MM.1S (cell line): ENCODE data around the gene GPC5.

Experiments used
- DNase-seq: peaks from one replicate; pipeline ENCODE4 v3.0.0-alpha.2; 2015
- H2AFZ ChIP-seq: fragments of 300-600 bp; sonication (generic); 2 replicates; pipeline ENCODE4 v1.6.0; 2016; ENCODE audit warnings: antibody characterized with exemption, low read length
- H3F3A ChIP-seq: fragments of 300-600 bp; sonication (generic); 2 replicates; pipeline ENCODE4 v1.6.1; 2016; ENCODE audit warnings: mild to moderate bottlenecking, antibody characterized with exemption, low read length, moderate library complexity, mixed read lengths; ENCODE audit not compliant: insufficient read depth
- H3K27ac ChIP-seq: fragments of 300-600 bp; sonication (generic); 2 replicates; pipeline ENCODE4 v1.5.1; 2016; ENCODE audit warnings: mild to moderate bottlenecking, low read length
- H3K27me3 ChIP-seq: fragments of 300-600 bp; sonication (generic); replicated peaks from 2 replicates; pipeline ENCODE4 v1.6.0; 2016; ENCODE audit warnings: low read length; ENCODE audit not compliant: insufficient read depth
- H3K36me3 ChIP-seq: fragments of 300-600 bp; sonication (generic); replicated peaks from 2 replicates; pipeline ENCODE4 v1.6.1; 2016; ENCODE audit warnings: mild to moderate bottlenecking, low read length, mixed read lengths; ENCODE audit not compliant: insufficient read depth
- H3K4me1 ChIP-seq: fragments of 300-600 bp; sonication (generic); 2 replicates; pipeline ENCODE4 v1.6.1; 2016; ENCODE audit warnings: low read length, mixed read lengths
- H3K4me2 ChIP-seq: fragments of 300-600 bp; sonication (generic); 2 replicates; pipeline ENCODE4 v1.6.0; 2016; ENCODE audit warnings: low read depth, low read length
- H3K4me3 ChIP-seq: fragments of 300-600 bp; sonication (generic); 2 replicates; pipeline ENCODE4 v1.5.1; 2016; ENCODE audit warnings: low read length, mixed read lengths
- H3K79me2 ChIP-seq: fragments of 300-600 bp; sonication (generic); 2 replicates; pipeline ENCODE4 v1.6.1; 2016; ENCODE audit warnings: mixed run types, low read length, mixed read lengths
- H3K9ac ChIP-seq: fragments of 300-600 bp; sonication (generic); 2 replicates; pipeline ENCODE4 v1.6.1; 2016; ENCODE audit warnings: low read length, mixed read lengths
- H3K9me2 ChIP-seq: fragments of 300-600 bp; sonication (generic); replicated peaks from 2 replicates; pipeline ENCODE4 v1.6.1; 2016; ENCODE audit warnings: mild to moderate bottlenecking, low read length, mixed read lengths; ENCODE audit not compliant: insufficient read depth
- H3K9me3 ChIP-seq: fragments of 300-600 bp; sonication (generic); replicated peaks from 2 replicates; pipeline ENCODE4 v1.6.1; 2016; ENCODE audit warnings: mild to moderate bottlenecking, low read length, mixed read lengths; ENCODE audit not compliant: insufficient read depth
- H4K20me1 ChIP-seq: fragments of 300-600 bp; sonication (generic); 2 replicates; pipeline ENCODE4 v1.6.1; 2016; ENCODE audit warnings: mild to moderate bottlenecking, low read length, moderate library complexity, mixed read lengths; ENCODE audit not compliant: insufficient read depth
- EZH2 ChIP-seq: fragments of 300-600 bp; sonication (generic); optimal IDR thresholded peaks from 2 replicates; pipeline ENCODE3; 2017; ENCODE audit warnings: low read depth, mild to moderate bottlenecking, antibody characterized with exemption, low read length, mixed read lengths
- EZH2phosphoT487 ChIP-seq: fragments of 300-600 bp; sonication (generic); IDR thresholded peaks from 2 replicates; pipeline ENCODE4 v1.6.1; 2018; ENCODE audit warnings: antibody characterized with exemption, low read length
- TF ChIP-seq, protein P1 (sequence below): fragments of 300-600 bp; sonication (generic); IDR thresholded peaks from 2 replicates; pipeline ENCODE4 v1.5.1; 2016; ENCODE audit warnings: antibody characterized with exemption, low read length, mixed read lengths

The GPC5 gene

DNA sequence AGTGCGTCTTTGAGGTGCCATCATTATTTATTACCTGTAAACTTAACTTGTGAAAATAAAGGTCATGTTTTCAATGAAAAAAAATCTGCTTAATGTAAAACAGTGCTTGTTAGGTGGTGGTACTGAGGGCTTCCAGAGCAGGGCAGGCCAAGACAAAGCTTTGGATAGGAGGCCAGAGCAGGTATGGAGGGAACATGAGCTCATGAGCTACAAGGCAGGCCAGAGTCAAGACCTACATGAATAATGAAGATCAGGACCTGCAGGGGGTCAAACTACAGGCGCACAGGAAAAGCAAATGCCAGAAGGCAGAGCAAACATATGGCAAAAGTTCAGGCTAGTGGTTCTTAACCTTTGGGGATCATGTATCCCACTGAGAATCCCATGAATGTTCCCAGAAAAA lies 343.5 kb downstream of the GPC5 start:
- H3K36me3 ChIP-seq: no peaks in the 10 kb centered on the region
- no peaks in the 10 kb centered on the region for H3K79me2 ChIP-seq
- H4K20me1 ChIP-seq: no peaks in the 10 kb centered on the region
- H3K27ac ChIP-seq: no peak overlapping the region
- H3F3A ChIP-seq: no peaks in the 10 kb centered on the region
- H3K4me3 ChIP-seq: no peak overlapping the region
- H2AFZ ChIP-seq: no peak overlapping the region
- H3K4me2 ChIP-seq: no peak overlapping the region
- no peaks in the 10 kb centered on the region for H3K9me3 ChIP-seq
- DNase-seq: no peak
- H3K9ac ChIP-seq: no peak overlapping the region
- no peak for TF ChIP-seq EZH2phosphoT487
- TF ChIP-seq EZH2: no peak
- TF ChIP-seq, protein P1, sequence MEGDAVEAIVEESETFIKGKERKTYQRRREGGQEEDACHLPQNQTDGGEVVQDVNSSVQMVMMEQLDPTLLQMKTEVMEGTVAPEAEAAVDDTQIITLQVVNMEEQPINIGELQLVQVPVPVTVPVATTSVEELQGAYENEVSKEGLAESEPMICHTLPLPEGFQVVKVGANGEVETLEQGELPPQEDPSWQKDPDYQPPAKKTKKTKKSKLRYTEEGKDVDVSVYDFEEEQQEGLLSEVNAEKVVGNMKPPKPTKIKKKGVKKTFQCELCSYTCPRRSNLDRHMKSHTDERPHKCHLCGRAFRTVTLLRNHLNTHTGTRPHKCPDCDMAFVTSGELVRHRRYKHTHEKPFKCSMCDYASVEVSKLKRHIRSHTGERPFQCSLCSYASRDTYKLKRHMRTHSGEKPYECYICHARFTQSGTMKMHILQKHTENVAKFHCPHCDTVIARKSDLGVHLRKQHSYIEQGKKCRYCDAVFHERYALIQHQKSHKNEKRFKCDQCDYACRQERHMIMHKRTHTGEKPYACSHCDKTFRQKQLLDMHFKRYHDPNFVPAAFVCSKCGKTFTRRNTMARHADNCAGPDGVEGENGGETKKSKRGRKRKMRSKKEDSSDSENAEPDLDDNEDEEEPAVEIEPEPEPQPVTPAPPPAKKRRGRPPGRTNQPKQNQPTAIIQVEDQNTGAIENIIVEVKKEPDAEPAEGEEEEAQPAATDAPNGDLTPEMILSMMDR: no peak
- H3K27me3 ChIP-seq: no peaks in the 10 kb centered on the region
- H3K9me2 ChIP-seq: no peaks in the 10 kb centered on the region
- no peaks in the 10 kb centered on the region for H3K4me1 ChIP-seq

DNA sequence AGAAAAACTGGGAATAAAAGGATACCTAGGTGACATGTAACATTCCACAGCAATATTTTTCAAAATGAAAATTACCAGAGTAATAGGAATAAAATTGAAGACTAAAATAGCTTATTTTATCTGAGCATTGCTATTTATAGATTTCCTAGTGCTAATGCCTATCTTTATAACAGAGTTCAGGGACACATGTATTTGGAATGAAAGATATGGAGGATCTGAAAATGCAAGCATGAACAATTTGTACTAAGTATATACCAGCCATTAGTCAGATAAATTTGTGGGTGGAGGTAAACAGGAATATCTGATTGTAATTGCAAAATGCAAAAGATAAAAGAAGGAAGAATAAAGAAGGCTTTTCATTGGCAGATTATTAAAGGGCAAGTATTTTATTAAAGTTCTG lies 345.9 kb downstream of the GPC5 start:
- TF ChIP-seq EZH2 (no peak), EZH2phosphoT487 (no peak)
- TF ChIP-seq, protein P1: no peak
- no peak overlapping the region for H3K4me3 ChIP-seq
- H3K9ac ChIP-seq: no peak overlapping the region
- no peak overlapping the region for H3K27ac ChIP-seq
- no peaks in the 10 kb centered on the region for H3K27me3 ChIP-seq
- H3K9me2 ChIP-seq: no peaks in the 10 kb centered on the region
- H3K79me2 ChIP-seq: no peaks in the 10 kb centered on the region
- no peaks in the 10 kb centered on the region for H3K4me1 ChIP-seq
- DNase-seq: no peak
- H3K36me3 ChIP-seq: no peaks in the 10 kb centered on the region
- no peaks in the 10 kb centered on the region for H4K20me1 ChIP-seq
- H3F3A ChIP-seq: no peaks in the 10 kb centered on the region
- no peak overlapping the region for H2AFZ ChIP-seq
- H3K4me2 ChIP-seq: no peak overlapping the region
- no peaks in the 10 kb centered on the region for H3K9me3 ChIP-seq

DNA sequence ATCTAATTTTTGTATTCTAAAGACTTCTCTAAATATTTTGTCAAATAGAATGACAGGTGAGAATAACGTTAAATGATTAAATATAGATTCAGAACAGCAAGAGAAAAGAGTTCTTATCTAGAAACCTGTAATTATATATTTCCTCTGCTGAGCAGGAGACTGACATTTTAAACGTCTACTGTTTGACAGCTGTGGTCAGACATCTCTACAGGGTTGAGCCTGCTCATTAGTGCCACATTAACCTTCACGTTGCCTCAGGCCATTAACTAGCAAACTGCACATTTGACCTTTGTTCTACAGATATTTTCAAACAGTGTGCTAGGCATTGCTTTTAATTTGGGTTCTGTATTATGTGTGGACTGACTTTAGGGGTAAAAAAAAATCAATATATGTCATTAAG lies 347.5 kb downstream of the GPC5 start:
- Histone ChIP-seq H3K9me3 (no peaks in the 10 kb centered on the region), H3K9me2 (no peaks in the 10 kb centered on the region), H2AFZ (no peak overlapping the region), H3K79me2 (no peaks in the 10 kb centered on the region), H3K36me3 (no peaks in the 10 kb centered on the region), H3K4me1 (no peaks in the 10 kb centered on the region), H3K4me2 (no peak overlapping the region), H3K27me3 (no peaks in the 10 kb centered on the region), H3K4me3 (no peak overlapping the region), H3F3A (no peaks in the 10 kb centered on the region), H3K9ac (no peak overlapping the region), H4K20me1 (no peaks in the 10 kb centered on the region), H3K27ac (no peak overlapping the region)
- no peak for DNase-seq
- TF ChIP-seq EZH2phosphoT487 (no peak), EZH2 (no peak)
- TF ChIP-seq, protein P1: no peak

DNA sequence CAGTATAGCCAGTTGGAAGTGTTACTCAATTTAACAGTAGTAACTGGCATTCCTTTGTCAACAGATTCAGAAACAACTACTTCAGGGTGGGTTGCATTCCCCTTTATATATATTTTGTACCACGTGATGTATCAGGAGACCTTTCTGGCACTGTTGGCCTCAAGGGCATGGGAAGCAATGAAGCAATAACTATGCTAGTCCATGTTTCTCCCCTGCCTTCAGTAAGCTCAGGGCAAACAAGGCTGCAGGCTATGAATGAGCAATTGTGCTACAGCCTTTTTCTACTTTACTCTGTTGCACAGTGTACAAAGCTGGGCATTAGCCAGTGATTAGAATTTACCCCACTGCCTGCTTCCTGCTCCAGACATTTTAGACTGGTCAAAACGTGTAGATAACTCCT lies 348.8 kb downstream of the GPC5 start:
- TF ChIP-seq EZH2: no peak
- TF ChIP-seq, protein P1: no peak
- no peak for TF ChIP-seq EZH2phosphoT487
- Histone ChIP-seq H3K27me3 (no peaks in the 10 kb centered on the region), H4K20me1 (no peaks in the 10 kb centered on the region), H2AFZ (no peak overlapping the region), H3K36me3 (no peaks in the 10 kb centered on the region), H3K79me2 (no peaks in the 10 kb centered on the region), H3K4me3 (no peak overlapping the region), H3K4me2 (no peak overlapping the region), H3K27ac (no peak overlapping the region), H3K9me3 (no peaks in the 10 kb centered on the region), H3F3A (no peaks in the 10 kb centered on the region), H3K9me2 (no peaks in the 10 kb centered on the region), H3K4me1 (no peaks in the 10 kb centered on the region), H3K9ac (no peak overlapping the region)
- DNase-seq: no peak
